A549 (cell line): ENCODE measurements around the gene GPR25. TPM values are rescaled to one million over a fixed set of nuclear protein-coding genes. Genes with fewer than 3 reads are reported as not detected.
A peak's percentile ranks its signal among the peaks of the same experiment; 100 is the strongest.

Source experiments
- ATAC-seq, 2 experiments: fragments of 200-7000 bp in 1 of 2; fragments of >200 bp in 1 of 2; cut with Nextera tagmentation in 1 of 2; cut with Tn5 transposase in 1 of 2; 3 replicates each; pipeline versions ENCODE4 v1.8.0 to v1.9.1; 2018 to 2020; ENCODE audit warnings: mild to moderate bottlenecking in 1 of 2, moderate library complexity in 1 of 2
- CTCF ChIA-PET: fragments of 300-600 bp; sonication (Branson Sonifier 250); formaldehyde crosslinking; extraction: SDS; loops from one replicate; lab custom pipeline; 2021; ENCODE audit warnings: antibody characterized with exemption, inconsistent platforms; lab: Yijun Ruan, JAX
- POLR2A ChIA-PET: fragments of 350-600 bp; formaldehyde crosslinking; extraction: SDS; loops from one replicate; lab custom pipeline; 2021; ENCODE audit warnings: antibody characterized with exemption, inconsistent platforms; lab: Yijun Ruan, JAX
- DNase-seq, 2 experiments: peaks; one replicate each; pipeline versions ENCODE4 v3.0.0 to v3.0.0-alpha.2; 2011 to 2016; ENCODE audit warnings: low read depth in 1 of 2, low spot score in 1 of 2
- FAIRE-seq: peaks from 2 replicates; lab custom pipeline; 2011; peaks lifted over from hg19 to GRCh38; lab: Jason Lieb, UNC
- H3K27ac ChIP-seq, 2 experiments: fragments of >200 bp; sonication (Bioruptor Twin); formaldehyde crosslinking; 3 replicates each; pipeline ENCODE4 v1.5.1; 2016 to 2017
- H3K4me1 ChIP-seq: fragments of >200 bp; sonication (Bioruptor Twin); formaldehyde crosslinking; 3 replicates; pipeline ENCODE4 v1.6.1; 2016
- H3K4me2 ChIP-seq: fragments of >200 bp; sonication (Bioruptor Twin); formaldehyde crosslinking; 3 replicates; pipeline ENCODE4 v1.6.1; 2016
- H3K4me3 ChIP-seq: fragments of >200 bp; sonication (Bioruptor Twin); formaldehyde crosslinking; 3 replicates; pipeline ENCODE4 v1.5.1; 2016
- H3K9me3 ChIP-seq: fragments of >200 bp; sonication (Bioruptor Twin); formaldehyde crosslinking; 3 replicates; pipeline ENCODE4 v1.6.1; 2016
- CBX8 ChIP-seq: fragments of 200-600 bp; sonication (generic); IDR thresholded peaks from 2 replicates; pipeline ENCODE4 v1.6.1; 2016
- EHMT2 ChIP-seq: fragments of 200-600 bp; sonication (generic); IDR thresholded peaks from 2 replicates; pipeline ENCODE4 v1.6.1; 2016; ENCODE audit warnings: antibody characterized with exemption, low read depth, mild to moderate bottlenecking, moderate library complexity
- EP300 ChIP-seq, 2 experiments: fragments of >200 bp; sonication (Bioruptor Twin); formaldehyde crosslinking; IDR thresholded peaks; 2 replicates in 1 of 2; 3 replicates in 1 of 2; pipeline ENCODE4 v1.6.1; 2016 to 2017
- ESRRA ChIP-seq: fragments of 150-350 bp; IDR thresholded peaks from 2 replicates; pipeline ENCODE4 v1.6.1; 2014; ENCODE audit warnings: mild to moderate bottlenecking, low read length, borderline replicate concordance
- FOSB ChIP-seq: fragments of 250-450 bp; sonication (Bioruptor Pico); IDR thresholded peaks from 2 replicates; pipeline ENCODE4 v1.5.0; 2020; ENCODE audit warnings: mild to moderate bottlenecking, moderate library complexity
- FOSL2 ChIP-seq, 2 experiments: fragments of 450-650 bp in 1 of 2; fragments of >200 bp in 1 of 2; sonication (Bioruptor Twin) in 1 of 2; formaldehyde crosslinking; IDR thresholded peaks; 2 replicates each; pipeline versions ENCODE4 v1.5.0 to v1.6.1; 2016 to 2020; ENCODE audit warnings: mild to moderate bottlenecking in 1 of 2, moderate library complexity in 1 of 2
- FOXS1 ChIP-seq: fragments of 250-450 bp; sonication (Bioruptor Pico); IDR thresholded peaks from 2 replicates; pipeline ENCODE4 v1.5.0; 2020; ENCODE audit warnings: mild to moderate bottlenecking, moderate library complexity
- GATA3 ChIP-seq: IDR thresholded peaks from 2 replicates; pipeline ENCODE4 v1.6.1; 2012; ENCODE audit warnings: borderline replicate concordance
- HOXB13 ChIP-seq: fragments of 250-450 bp; sonication (Bioruptor Pico); IDR thresholded peaks from 2 replicates; pipeline ENCODE4 v1.5.0; 2020; ENCODE audit warnings: low read depth, mild to moderate bottlenecking, moderate library complexity
- JUN ChIP-seq, 2 experiments: fragments of >200 bp; sonication (Bioruptor Twin); formaldehyde crosslinking; IDR thresholded peaks; 2 replicates in 1 of 2; 3 replicates in 1 of 2; pipeline ENCODE4 v1.6.1; 2016 to 2017
- MYC ChIP-seq: IDR thresholded peaks from 2 replicates; pipeline ENCODE4 v1.6.1; 2012; ENCODE audit warnings: mild to moderate bottlenecking, inconsistent platforms, low read length, improper control_type of control experiment, borderline replicate concordance
- NPAS2 ChIP-seq: fragments of 250-450 bp; sonication (Bioruptor Pico); IDR thresholded peaks from 2 replicates; pipeline ENCODE4 v1.8.0; 2022; ENCODE audit warnings: mild to moderate bottlenecking, moderate library complexity, borderline replicate concordance
- POLR2A ChIP-seq: IDR thresholded peaks from 2 replicates; pipeline ENCODE4 v1.6.1; 2012; ENCODE audit warnings: mild to moderate bottlenecking, low read length
- POLR2AphosphoS2 ChIP-seq: conservative IDR thresholded peaks from 2 replicates; pipeline ENCODE4 v1.6.1; 2012; ENCODE audit warnings: low read length, improper control_type of control experiment, inconsistent platforms
- RARB ChIP-seq: fragments of 250-450 bp; sonication (Bioruptor Pico); IDR thresholded peaks from 2 replicates; pipeline ENCODE4 v1.8.0; 2021; ENCODE audit warnings: mild to moderate bottlenecking, moderate library complexity
- RNF2 ChIP-seq: fragments of 200-600 bp; sonication (generic); IDR thresholded peaks from 2 replicates; pipeline ENCODE4 v1.6.1; 2016; ENCODE audit warnings: low read depth, mild to moderate bottlenecking, antibody characterized with exemption, moderate library complexity, borderline replicate concordance
- SMC3 ChIP-seq: fragments of >200 bp; sonication (Bioruptor Twin); formaldehyde crosslinking; IDR thresholded peaks from 3 replicates; pipeline ENCODE4 v1.6.1; 2018; ENCODE audit warnings: inconsistent platforms
- TFCP2L1 ChIP-seq: fragments of 250-450 bp; sonication (Bioruptor Pico); IDR thresholded peaks from 2 replicates; pipeline ENCODE4 v1.5.0; 2021; ENCODE audit warnings: mild to moderate bottlenecking
- ZFP36 ChIP-seq: fragments of 450-650 bp; IDR thresholded peaks from 2 replicates; pipeline ENCODE4 v1.6.1; 2014; ENCODE audit warnings: borderline replicate concordance; ENCODE audit not compliant: partially characterized antibody
- WGBS: methylation state at CpG from one replicate; pipeline ENCODE4 v1.1.6; 2017; ENCODE audit errors: missing lambda C conversion rate; 5-methylcytosine and 5-hydroxymethylcytosine counted together
- polyA plus RNA-seq, 4 experiments: library from polyadenylated mRNA; depleted of rRNA in 3 of 4; stranded (reverse); fragments of >200 nt; fragmentation: RNase III in 1 of 4; extraction: RNeasy Plus Mini Kit Qiagen cat#74134 plus additional on column Dnase treatment in 1 of 4; gene quantifications; 2 replicates in 3 of 4; 3 replicates in 1 of 4; pipeline ENCODE4 v1.2.3, GENCODE V29; 2011 to 2017
- TF ChIP-seq, protein P1 (sequence below): fragments of 150-350 bp; IDR thresholded peaks from 2 replicates; pipeline ENCODE4 v1.6.1; 2014; ENCODE audit warnings: low read depth, mild to moderate bottlenecking, low read length
- TF ChIP-seq, protein P2 (sequence below): fragments of 250-450 bp; sonication (Bioruptor Pico); IDR thresholded peaks from 2 replicates; pipeline ENCODE4 v1.5.0; 2020; ENCODE audit warnings: low read depth, mild to moderate bottlenecking, moderate library complexity
- TF ChIP-seq, protein P3 (sequence below): IDR thresholded peaks from 2 replicates; pipeline ENCODE4 v1.6.1; 2012
- TF ChIP-seq, protein P4 (sequence below): IDR thresholded peaks from 2 replicates; pipeline ENCODE4 v1.6.1; 2012
- TF ChIP-seq, protein P5 (sequence below): fragments of 200-600 bp; sonication (generic); IDR thresholded peaks from 2 replicates; pipeline ENCODE4 v1.6.1; 2016; ENCODE audit warnings: antibody characterized with exemption, mild to moderate bottlenecking, moderate library complexity
- TF ChIP-seq, protein P6 (sequence below): fragments of 450-650 bp; IDR thresholded peaks from 2 replicates; pipeline ENCODE4 v1.6.1; 2014; ENCODE audit warnings: antibody characterized with exemption

GPR25 gene
- polyA plus RNA-seq, 2 of the 4 experiments (the other 2 are of a cell fraction) = not detected

DNA sequence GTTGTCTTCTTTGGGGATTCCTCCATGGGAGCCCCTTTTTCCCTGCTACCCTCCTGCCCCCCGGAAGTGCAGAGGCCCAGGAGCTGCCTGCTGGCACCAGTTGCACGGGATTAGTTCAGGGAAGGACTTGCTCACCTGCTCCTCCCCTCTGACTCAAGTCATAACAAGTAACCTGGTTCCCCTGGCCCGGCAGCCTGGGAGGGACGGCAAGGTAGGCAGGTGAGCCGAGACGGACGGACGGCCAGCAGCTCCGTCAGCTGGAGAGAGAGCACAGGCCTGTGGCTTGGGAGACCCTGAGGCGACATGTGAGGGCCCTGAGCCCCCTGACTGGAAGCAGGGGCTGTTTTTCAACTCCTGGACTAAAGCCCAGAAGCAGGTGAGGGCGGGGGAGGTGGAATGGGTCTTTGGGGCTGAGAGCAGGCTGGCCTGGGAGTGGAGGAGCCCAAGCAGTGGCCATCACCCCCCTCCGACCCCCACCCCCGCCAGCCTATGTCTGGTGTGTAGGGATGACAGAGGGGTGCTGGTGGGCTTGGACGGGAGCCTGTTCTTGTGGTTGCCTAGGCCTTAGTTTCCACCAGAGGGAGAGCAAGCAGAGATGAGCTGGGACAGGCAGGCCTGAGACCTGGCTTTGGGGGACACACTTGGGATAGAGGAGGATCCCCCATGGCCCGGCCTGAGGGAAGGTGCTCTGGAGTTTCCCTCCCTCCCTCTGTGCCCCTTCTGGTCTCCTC is 22.1 kb downstream of the GPR25 start, which contains the start of gene INAVA:
Gene INAVA (plus strand): TSS at position 189 of the 731 bp plus-strand sequence. CDS start 3,501 bp downstream, outside the sequence.
- 0 out of 6 replicates have a peak, but pooled peaks of 1 of the 2 experiments have one; percentile 1 for ATAC-seq
- Histone ChIP-seq H3K4me1 (peaks cover 64% of the 10 kb centered on the region), H3K4me3 (peak within 1 kb of the TSS; percentile 68), H3K9me3 (no peaks in the 10 kb centered on the region), H3K4me2 (peak within 1 kb of the TSS; percentile 94), H3K27ac (peak within 1 kb of the TSS; percentile 100)
- peak in 1 of 2 experiments; percentile 54 for DNase-seq
- CTCF ChIA-PET = interaction anchor here (0.8 to 3.5 kb wide), 10 partner anchors 8 to 275 kb away, joined by 3 to 22 read pairs (median 4); no protein-coding TSS in a partner anchor
- TF ChIP-seq POLR2AphosphoS2 = no peak
- TF ChIP-seq RNF2 = no peak
- peak in 1 of 2 experiments; percentile 11; a peak in 1 of 5 replicates for TF ChIP-seq JUN (IDR thresholded peaks at IDR 0.05)
- no peak for TF ChIP-seq FOSL2 (IDR thresholded peaks at IDR 0.05)
- no peak for TF ChIP-seq FOSL2 (CRISPR knock-in tag; IDR thresholded peaks at IDR 0.05)
- TF ChIP-seq ZFP36 = no peak
- TF ChIP-seq, protein P1, sequence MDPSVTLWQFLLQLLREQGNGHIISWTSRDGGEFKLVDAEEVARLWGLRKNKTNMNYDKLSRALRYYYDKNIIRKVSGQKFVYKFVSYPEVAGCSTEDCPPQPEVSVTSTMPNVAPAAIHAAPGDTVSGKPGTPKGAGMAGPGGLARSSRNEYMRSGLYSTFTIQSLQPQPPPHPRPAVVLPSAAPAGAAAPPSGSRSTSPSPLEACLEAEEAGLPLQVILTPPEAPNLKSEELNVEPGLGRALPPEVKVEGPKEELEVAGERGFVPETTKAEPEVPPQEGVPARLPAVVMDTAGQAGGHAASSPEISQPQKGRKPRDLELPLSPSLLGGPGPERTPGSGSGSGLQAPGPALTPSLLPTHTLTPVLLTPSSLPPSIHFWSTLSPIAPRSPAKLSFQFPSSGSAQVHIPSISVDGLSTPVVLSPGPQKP = no peak
- no peak for TF ChIP-seq TFCP2L1 (CRISPR knock-in tag)
- TF ChIP-seq, protein P2, sequence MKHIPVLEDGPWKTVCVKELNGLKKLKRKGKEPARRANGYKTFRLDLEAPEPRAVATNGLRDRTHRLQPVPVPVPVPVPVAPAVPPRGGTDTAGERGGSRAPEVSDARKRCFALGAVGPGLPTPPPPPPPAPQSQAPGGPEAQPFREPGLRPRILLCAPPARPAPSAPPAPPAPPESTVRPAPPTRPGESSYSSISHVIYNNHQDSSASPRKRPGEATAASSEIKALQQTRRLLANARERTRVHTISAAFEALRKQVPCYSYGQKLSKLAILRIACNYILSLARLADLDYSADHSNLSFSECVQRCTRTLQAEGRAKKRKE (CRISPR knock-in tag) = no peak
- TF ChIP-seq, protein P3, sequence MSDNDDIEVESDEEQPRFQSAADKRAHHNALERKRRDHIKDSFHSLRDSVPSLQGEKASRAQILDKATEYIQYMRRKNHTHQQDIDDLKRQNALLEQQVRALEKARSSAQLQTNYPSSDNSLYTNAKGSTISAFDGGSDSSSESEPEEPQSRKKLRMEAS = 0 out of 2 replicates have a peak, but pooled peaks have one; percentile 7
- TF ChIP-seq ESRRA = no peak
- TF ChIP-seq, protein P4, sequence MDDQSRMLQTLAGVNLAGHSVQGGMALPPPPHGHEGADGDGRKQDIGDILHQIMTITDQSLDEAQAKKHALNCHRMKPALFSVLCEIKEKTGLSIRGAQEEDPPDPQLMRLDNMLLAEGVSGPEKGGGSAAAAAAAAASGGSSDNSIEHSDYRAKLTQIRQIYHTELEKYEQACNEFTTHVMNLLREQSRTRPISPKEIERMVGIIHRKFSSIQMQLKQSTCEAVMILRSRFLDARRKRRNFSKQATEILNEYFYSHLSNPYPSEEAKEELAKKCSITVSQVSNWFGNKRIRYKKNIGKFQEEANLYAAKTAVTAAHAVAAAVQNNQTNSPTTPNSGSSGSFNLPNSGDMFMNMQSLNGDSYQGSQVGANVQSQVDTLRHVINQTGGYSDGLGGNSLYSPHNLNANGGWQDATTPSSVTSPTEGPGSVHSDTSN = no peak
- TF ChIP-seq, protein P5, sequence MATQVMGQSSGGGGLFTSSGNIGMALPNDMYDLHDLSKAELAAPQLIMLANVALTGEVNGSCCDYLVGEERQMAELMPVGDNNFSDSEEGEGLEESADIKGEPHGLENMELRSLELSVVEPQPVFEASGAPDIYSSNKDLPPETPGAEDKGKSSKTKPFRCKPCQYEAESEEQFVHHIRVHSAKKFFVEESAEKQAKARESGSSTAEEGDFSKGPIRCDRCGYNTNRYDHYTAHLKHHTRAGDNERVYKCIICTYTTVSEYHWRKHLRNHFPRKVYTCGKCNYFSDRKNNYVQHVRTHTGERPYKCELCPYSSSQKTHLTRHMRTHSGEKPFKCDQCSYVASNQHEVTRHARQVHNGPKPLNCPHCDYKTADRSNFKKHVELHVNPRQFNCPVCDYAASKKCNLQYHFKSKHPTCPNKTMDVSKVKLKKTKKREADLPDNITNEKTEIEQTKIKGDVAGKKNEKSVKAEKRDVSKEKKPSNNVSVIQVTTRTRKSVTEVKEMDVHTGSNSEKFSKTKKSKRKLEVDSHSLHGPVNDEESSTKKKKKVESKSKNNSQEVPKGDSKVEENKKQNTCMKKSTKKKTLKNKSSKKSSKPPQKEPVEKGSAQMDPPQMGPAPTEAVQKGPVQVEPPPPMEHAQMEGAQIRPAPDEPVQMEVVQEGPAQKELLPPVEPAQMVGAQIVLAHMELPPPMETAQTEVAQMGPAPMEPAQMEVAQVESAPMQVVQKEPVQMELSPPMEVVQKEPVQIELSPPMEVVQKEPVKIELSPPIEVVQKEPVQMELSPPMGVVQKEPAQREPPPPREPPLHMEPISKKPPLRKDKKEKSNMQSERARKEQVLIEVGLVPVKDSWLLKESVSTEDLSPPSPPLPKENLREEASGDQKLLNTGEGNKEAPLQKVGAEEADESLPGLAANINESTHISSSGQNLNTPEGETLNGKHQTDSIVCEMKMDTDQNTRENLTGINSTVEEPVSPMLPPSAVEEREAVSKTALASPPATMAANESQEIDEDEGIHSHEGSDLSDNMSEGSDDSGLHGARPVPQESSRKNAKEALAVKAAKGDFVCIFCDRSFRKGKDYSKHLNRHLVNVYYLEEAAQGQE = no peak
- no peak for TF ChIP-seq MYC
- 0 out of 2 replicates have a peak, but pooled peaks have one; percentile 37 for TF ChIP-seq HOXB13 (CRISPR knock-in tag)
- FAIRE-seq = no peak
- POLR2A ChIA-PET = interaction anchor here (0.6 to 4.5 kb wide), 5 partner anchors 13 to 311 kb away, joined by 3 to 58 read pairs (median 4); partner anchors contain the start of gene DDX59
- WGBS = 6% methylated on average over 11 of the region's 15 CpGs

DNA sequence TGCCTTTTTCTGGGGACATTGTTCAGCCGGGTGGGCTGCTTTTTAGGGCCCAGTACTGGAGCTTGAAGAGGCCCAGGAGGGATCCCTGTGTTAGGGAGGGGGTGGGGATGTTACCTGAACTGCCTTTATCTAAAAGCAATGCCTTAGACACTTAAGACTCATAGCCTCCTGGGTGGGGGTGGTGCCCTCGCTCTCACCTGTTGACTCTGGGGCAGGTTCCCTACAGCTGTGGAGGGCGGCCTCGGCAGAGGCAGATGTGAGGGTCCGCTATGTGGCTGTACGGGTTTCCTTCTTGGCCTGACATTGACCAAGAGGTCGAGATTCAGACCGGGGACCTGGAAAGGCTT is 22.6 kb downstream of the GPR25 start:
- POLR2A ChIA-PET = interaction anchor here (0.6 to 4.5 kb wide), 7 partner anchors 13 to 312 kb away, joined by 3 to 58 read pairs (median 4); partner anchors contain the start of gene DDX59
- 10% methylated on average over 4 of the region's 8 CpGs for WGBS
- TF ChIP-seq, protein P6, sequence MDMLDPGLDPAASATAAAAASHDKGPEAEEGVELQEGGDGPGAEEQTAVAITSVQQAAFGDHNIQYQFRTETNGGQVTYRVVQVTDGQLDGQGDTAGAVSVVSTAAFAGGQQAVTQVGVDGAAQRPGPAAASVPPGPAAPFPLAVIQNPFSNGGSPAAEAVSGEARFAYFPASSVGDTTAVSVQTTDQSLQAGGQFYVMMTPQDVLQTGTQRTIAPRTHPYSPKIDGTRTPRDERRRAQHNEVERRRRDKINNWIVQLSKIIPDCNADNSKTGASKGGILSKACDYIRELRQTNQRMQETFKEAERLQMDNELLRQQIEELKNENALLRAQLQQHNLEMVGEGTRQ = no peak
- TF ChIP-seq SMC3 (no peak), NPAS2 (CRISPR knock-in tag) (no peak), FOSB (no peak), POLR2A (no peak; the same call in 1 of the 2 replicates), GATA3 (no peak), EP300 (IDR thresholded peaks at IDR 0.05) (no peak), RARB (CRISPR knock-in tag) (no peak), FOXS1 (CRISPR knock-in tag) (no peak; the same call in 1 of the 2 replicates), CBX8 (no peak), EHMT2 (no peak), RNF2 (no peak), JUN (IDR thresholded peaks at IDR 0.05) (no peak)
- TF ChIP-seq, protein P2 (CRISPR knock-in tag) = no peak

More for the DNA sequence above, 22.6 kb downstream of the GPR25 start:
- Histone ChIP-seq H3K4me3 (peak overlapping the region; percentile 68), H3K4me1 (peaks cover 66% of the 10 kb centered on the region), H3K27ac (peak overlapping the region; percentile 100), H3K9me3 (no peaks in the 10 kb centered on the region), H3K4me2 (peak overlapping the region; percentile 94)
- DNase-seq = no peak
- CTCF ChIA-PET = interaction anchor here (0.6 to 3.5 kb wide), 7 partner anchors 9 to 276 kb away, joined by 3 to 22 read pairs (median 3); no protein-coding TSS in a partner anchor
- ATAC-seq = no peak
- no peak for FAIRE-seq
